Esophagus squamous epithelium (tissue), 5 donors: ENCODE data around the gene SCYGR3. TPM values are rescaled to one million over a fixed set of nuclear protein-coding genes. Genes with fewer than 3 reads are reported as not detected.

Experiments
- DNase-seq: peaks from one replicate; lab custom pipeline; 2025; lab: John Stamatoyannopoulos, UW
- H3K27ac ChIP-seq, 4 donors: fragments of 200-600 bp; sonication (generic); one replicate each; pipeline ENCODE4 v1.5.1; 2016 to 2019; ENCODE audit warnings: mild to moderate bottlenecking in 1 of 4
- H3K27me3 ChIP-seq, 4 donors: fragments of 200-600 bp; sonication (generic); 1 replicate in 3 of 4; 2 replicates in 1 of 4; pipeline versions ENCODE4 v1.5.1 to v1.6.0; 2017 to 2021; ENCODE audit warnings: antibody characterized with exemption in 1 of 4
- H3K36me3 ChIP-seq, 3 donors: fragments of 200-600 bp; sonication (generic); one replicate each; pipeline ENCODE4 v1.5.1; 2016 to 2019
- H3K4me1 ChIP-seq, 3 donors: fragments of 200-600 bp; sonication (generic); one replicate each; pipeline ENCODE4 v1.5.1; 2017 to 2019
- H3K4me3 ChIP-seq, 4 donors: fragments of 200-600 bp; sonication (generic); 1 replicate in 3 of 4; 2 replicates in 1 of 4; pipeline ENCODE4 v1.5.1; 2016 to 2019; ENCODE audit warnings: mild to moderate bottlenecking in 2 of 4, moderate library complexity in 1 of 4
- H3K9me3 ChIP-seq, 3 donors: fragments of 200-600 bp; sonication (generic); one replicate each; pipeline ENCODE4 v1.5.1; 2016 to 2019
- POLR2A ChIP-seq, 4 donors: fragments of 450-650 bp; IDR thresholded peaks; one replicate each; pipeline ENCODE4 v1.6.1; 2017; ENCODE audit warnings: antibody characterized with exemption in 4 of 4, mild to moderate bottlenecking in 4 of 4, moderate library complexity in 3 of 4
- WGBS, 2 donors: methylation state at CpG; one replicate each; pipeline ENCODE4 v1.1.5; 2018; 5-methylcytosine and 5-hydroxymethylcytosine counted together
- intact Hi-C: fragments of 100-400 bp; cut with DNase I; formaldehyde crosslinking; loops from one replicate; pipeline ENCODE4 v1.15.0; 2022
- total RNA-seq, 4 donors: library from RNA; depleted of rRNA; stranded (reverse); fragments of >200 nt; gene quantifications; one replicate each; pipeline ENCODE4 v1.1.0, GENCODE V29; 2016
- TF ChIP-seq, protein P1 (sequence below), 6 experiments: fragments of 450-650 bp in 4 of 6; fragments of 200-600 bp in 2 of 6; sonication (generic) in 2 of 6; IDR thresholded peaks; one replicate each; pipeline ENCODE4 v1.5.1; 2016 to 2019; ENCODE audit warnings: antibody characterized with exemption in 6 of 6, mild to moderate bottlenecking in 4 of 6, moderate library complexity in 4 of 6
- donor health status: DM: yes; HTN: yes; CAD: no.

The SCYGR3 gene, protein sequence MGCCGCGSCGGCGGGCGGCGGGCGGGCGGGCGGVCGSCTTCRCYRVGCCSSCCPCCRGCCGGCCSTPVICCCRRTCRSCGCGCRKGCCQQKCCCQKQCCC
- total RNA-seq, result not detected

DNA sequence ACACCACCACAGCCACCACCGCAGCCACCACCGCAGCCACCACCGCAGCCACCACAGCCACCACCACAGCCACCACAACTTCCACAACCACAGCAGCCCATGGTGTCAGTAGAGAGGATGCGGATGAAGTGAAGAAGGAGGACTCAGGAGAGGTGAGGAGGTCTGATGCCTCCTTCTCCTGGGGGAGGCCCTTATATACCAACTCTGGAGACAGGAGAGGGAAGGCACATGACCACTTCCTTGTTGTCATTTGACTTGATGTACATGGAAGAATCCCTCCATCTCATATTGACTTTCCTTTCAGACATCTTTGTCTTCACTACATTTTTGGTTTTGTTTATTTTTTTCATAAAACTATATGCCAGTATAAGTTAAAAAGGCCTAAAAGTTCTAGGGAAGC lies at the start of gene SCYGR3:
TSS of gene SCYGR3 (minus strand) at position 101 of the 400 bp plus-strand sequence. CDS start at position 101, 0 bp downstream.
- Histone ChIP-seq H3K9me3 (no peaks in the 10 kb centered on the region), H3K4me3 (no peak within 1 kb of the TSS), H3K27ac (no peak within 1 kb of the TSS), H3K27me3 (peaks cover 0 to 14% (median 0%) of the 10 kb centered on the region in 4 donors), H3K4me1 (no peaks in the 10 kb centered on the region), H3K36me3 (no peaks in the 10 kb centered on the region)
- intact Hi-C loops, result no loop called here
- TF ChIP-seq, protein P1, sequence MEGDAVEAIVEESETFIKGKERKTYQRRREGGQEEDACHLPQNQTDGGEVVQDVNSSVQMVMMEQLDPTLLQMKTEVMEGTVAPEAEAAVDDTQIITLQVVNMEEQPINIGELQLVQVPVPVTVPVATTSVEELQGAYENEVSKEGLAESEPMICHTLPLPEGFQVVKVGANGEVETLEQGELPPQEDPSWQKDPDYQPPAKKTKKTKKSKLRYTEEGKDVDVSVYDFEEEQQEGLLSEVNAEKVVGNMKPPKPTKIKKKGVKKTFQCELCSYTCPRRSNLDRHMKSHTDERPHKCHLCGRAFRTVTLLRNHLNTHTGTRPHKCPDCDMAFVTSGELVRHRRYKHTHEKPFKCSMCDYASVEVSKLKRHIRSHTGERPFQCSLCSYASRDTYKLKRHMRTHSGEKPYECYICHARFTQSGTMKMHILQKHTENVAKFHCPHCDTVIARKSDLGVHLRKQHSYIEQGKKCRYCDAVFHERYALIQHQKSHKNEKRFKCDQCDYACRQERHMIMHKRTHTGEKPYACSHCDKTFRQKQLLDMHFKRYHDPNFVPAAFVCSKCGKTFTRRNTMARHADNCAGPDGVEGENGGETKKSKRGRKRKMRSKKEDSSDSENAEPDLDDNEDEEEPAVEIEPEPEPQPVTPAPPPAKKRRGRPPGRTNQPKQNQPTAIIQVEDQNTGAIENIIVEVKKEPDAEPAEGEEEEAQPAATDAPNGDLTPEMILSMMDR (IDR thresholded peaks at IDR 0.05), result no peak
- no peak for TF ChIP-seq POLR2A (IDR thresholded peaks at IDR 0.05)
- no peak for DNase-seq
- whole genome bisulfite sequencing, 2 donors, result 71 to 90% methylated on average over 1 to 2 of the region's 4 CpGs

DNA sequence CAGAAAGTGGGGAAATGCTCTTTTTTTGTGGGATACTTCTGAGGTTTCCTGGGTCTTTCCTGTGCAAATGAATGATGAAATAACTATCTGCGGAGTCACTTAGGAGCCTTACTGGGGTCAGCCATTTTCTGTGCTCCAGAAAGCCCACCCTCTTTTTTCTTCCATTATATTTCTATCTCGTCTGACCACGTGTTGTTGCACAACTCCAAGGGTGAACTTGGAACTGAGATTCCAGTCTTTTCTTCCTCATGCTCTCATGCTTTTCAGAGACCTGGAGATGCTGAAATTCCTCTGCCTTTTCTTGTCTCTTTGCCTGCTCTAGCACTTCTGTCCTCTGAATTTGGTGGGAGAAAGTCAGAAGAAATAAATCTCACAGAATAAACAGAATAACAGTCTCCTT lies 47.2 kb upstream of the SCYGR3 start:
- no peak overlapping the region for H3K27ac ChIP-seq
- no peaks in the 10 kb centered on the region for H3K27me3 ChIP-seq
- no peak for DNase-seq
- H3K36me3 ChIP-seq, result no peaks in the 10 kb centered on the region
- WGBS, 2 donors, result 35 to 51% methylated on average over 3 of the region's 3 CpGs
- no peaks in the 10 kb centered on the region for H3K4me1 ChIP-seq
- intact Hi-C loops, result loop anchor here (10.0 kb wide), 1 partner anchor 203 kb away; no protein-coding TSS in a partner anchor
- TF ChIP-seq, protein P1 (IDR thresholded peaks at IDR 0.05), result no peak
- TF ChIP-seq POLR2A (IDR thresholded peaks at IDR 0.05), result no peak
- H3K9me3 ChIP-seq, result no peaks in the 10 kb centered on the region
- no peak overlapping the region for H3K4me3 ChIP-seq

DNA sequence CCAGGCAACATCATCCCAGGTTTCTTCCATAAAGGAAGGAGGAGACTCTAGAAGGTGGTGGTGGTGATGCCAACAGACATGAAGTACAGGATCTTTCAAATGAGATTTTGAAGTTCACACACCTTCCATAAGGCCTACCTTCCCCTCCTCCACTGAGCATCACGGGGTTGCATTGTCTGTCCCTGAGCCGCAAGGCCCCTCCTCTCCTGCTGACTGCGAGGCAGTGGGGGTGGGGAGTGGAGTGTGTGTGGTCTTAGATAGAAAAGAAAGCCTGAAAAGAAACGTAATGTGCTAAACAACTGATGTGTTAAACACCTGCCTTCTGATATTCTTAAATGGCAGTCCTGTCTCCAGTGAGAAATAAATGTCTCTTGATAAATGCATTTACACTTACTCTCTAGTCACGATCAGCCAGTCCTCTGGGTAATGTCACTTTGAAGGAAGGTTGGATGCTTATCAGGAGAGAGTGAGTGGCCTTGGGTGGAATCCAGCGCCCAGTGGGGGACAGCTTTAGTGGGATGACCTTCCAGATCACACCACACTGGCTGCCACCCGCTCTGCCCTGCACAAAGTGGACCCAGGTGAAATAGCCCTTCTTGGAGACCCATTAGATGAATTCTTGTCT lies 46.5 kb upstream of the SCYGR3 start:
- no peak overlapping the region for H3K27ac ChIP-seq
- no peaks in the 10 kb centered on the region for H3K27me3 ChIP-seq
- no peak for DNase-seq
- intact Hi-C loops, result loop anchor here (10.0 kb wide), 1 partner anchor 204 kb away; no protein-coding TSS in a partner anchor
- TF ChIP-seq, protein P1 (IDR thresholded peaks at IDR 0.05), result no peak
- TF ChIP-seq POLR2A (IDR thresholded peaks at IDR 0.05), result no peak
- no peaks in the 10 kb centered on the region for H3K36me3 ChIP-seq
- 51 to 60% methylated on average over 5 to 6 of the region's 7 CpGs for WGBS, 2 donors
- H3K9me3 ChIP-seq, result no peaks in the 10 kb centered on the region
- no peaks in the 10 kb centered on the region for H3K4me1 ChIP-seq
- H3K4me3 ChIP-seq, result no peak overlapping the region

DNA sequence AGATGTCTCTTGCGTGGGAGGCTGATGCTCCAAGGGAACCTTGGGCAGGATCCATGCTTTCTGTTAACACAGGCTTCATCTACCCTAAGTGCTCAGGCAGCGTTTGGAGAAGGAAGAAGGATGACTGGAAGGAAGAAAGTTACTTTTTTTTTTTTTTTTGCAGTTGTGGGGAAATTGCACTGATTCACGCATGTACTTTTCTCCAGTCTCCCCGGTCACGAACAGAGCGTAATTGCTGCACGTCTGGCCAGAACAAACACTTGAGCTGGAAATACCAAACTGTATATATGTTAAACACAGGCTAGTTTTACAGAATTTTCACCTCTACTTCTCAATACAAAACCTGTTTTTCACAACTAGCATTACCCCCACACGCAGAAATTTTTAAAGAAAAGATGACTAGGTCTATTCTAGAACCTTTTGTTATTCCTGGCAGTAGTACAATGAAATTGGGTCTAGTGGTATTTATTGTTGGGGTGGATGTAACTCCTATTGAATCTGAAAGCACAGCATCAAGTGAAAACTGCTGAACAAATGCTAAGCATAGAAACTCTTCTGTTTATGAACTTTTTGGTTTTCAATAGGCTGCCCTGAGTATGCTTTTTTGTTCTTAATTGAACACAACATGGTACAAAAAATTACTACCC lies 42.7 kb upstream of the SCYGR3 start:
- H3K9me3 ChIP-seq, result no peaks in the 10 kb centered on the region
- peaks cover 0 to 6% (median 0%) of the 10 kb centered on the region in 3 donors for H3K4me1 ChIP-seq
- no peak overlapping the region for H3K4me3 ChIP-seq
- intact Hi-C loops, result loop anchor here (5.0 kb wide), 1 partner anchor 110 kb away; no protein-coding TSS in a partner anchor
- H3K36me3 ChIP-seq, result no peaks in the 10 kb centered on the region
- H3K27ac ChIP-seq, result no peak overlapping the region
- DNase-seq, result no peak
- TF ChIP-seq POLR2A (IDR thresholded peaks at IDR 0.05), result no peak
- TF ChIP-seq, protein P1 (IDR thresholded peaks at IDR 0.05), result no peak
- H3K27me3 ChIP-seq, result no peaks in the 10 kb centered on the region
- 66 to 81% methylated on average over 8 of the region's 8 CpGs for WGBS, 2 donors

DNA sequence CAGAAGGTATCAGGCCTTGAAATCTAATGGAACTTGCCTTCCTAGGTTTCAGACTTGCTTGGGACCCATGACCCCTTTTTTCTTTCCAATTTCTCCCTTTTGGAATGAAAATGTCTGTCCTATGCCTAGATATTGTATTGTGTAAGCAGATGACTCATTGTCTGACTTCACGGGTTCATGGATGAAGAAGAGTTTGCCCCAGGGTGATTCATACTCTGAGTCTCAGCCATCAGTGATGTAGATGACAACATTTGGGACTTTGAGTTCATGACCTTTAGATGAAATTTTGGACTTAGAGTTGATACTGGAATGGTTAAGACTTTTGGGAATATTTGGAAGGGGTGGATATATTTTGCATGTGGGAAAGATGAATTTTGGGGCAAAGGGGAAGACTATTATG lies 40.8 kb upstream of the SCYGR3 start:
- Histone ChIP-seq H3K9me3 (no peaks in the 10 kb centered on the region), H3K36me3 (no peaks in the 10 kb centered on the region), H3K27me3 (no peaks in the 10 kb centered on the region), H3K4me1 (peaks cover 0 to 6% (median 0%) of the 10 kb centered on the region in 3 donors), H3K4me3 (no peak overlapping the region), H3K27ac (no peak overlapping the region)
- intact Hi-C loops, result loop anchor here (5.0 kb wide), 1 partner anchor 112 kb away; no protein-coding TSS in a partner anchor
- TF ChIP-seq, protein P1 (IDR thresholded peaks at IDR 0.05), result no peak
- no peak for TF ChIP-seq POLR2A (IDR thresholded peaks at IDR 0.05)
- 5 to 25% methylated on average over 1 of the region's 1 CpG for WGBS, 2 donors
- DNase-seq, result no peak
